HepG2 (cell line): ENCODE results near the gene SORD. TPM values are rescaled to one million over a fixed set of nuclear protein-coding genes. Genes with fewer than 3 reads are reported as not detected.

Experiments used
- ATAC-seq: fragments of 200-7000 bp; cut with Tn5 transposase; 3 replicates; pipeline ENCODE4 v1.9.1; 2020; ENCODE audit warnings: mild to moderate bottlenecking, moderate library complexity
- BruUV-seq: library from RNA; stranded (reverse); fragments of 400-500 nt; replicated peaks from 2 replicates; lab custom pipeline; 2021; lab: Mats Ljungman, UMichigan
- CTCF ChIA-PET: fragments of 300-600 bp; formaldehyde crosslinking; extraction: SDS; loops from one replicate; lab custom pipeline; 2021; ENCODE audit warnings: low total read pairs, inconsistent platforms, low intra/inter-chr PET ratio; lab: Yijun Ruan, JAX
- POLR2A ChIA-PET: fragments of 350-600 bp; sonication (Branson Sonifier 250); formaldehyde crosslinking; loops from one replicate; lab custom pipeline; 2020; ENCODE audit warnings: antibody characterized with exemption, inconsistent platforms; lab: Yijun Ruan, JAX
- DNase-seq: peaks from one replicate; pipeline ENCODE4 v3.0.0-alpha.2; 2015; ENCODE audit warnings: low spot score
- FAIRE-seq: peaks from 3 replicates; lab custom pipeline; 2011; peaks lifted over from hg19 to GRCh38; lab: Jason Lieb, UNC
- H2AFZ ChIP-seq: one replicate; pipeline ENCODE4 v1.6.1; 2011; ENCODE audit warnings: low read length, inconsistent platforms
- H3K27ac ChIP-seq: fragments of 300-600 bp; 3 replicates; pipeline ENCODE4 v1.8.0; 2011; ENCODE audit warnings: mixed run types, mild to moderate bottlenecking, mixed read lengths, low read length, inconsistent platforms; ENCODE audit not compliant: insufficient read depth; ENCODE audit errors: extremely low read length
- H3K27me3 ChIP-seq, 2 experiments: fragments of 200-600 bp in 1 of 2; 2 replicates in 1 of 2; 3 replicates in 1 of 2; pipeline versions ENCODE4 v1.6.0 to v1.8.0; 2011; ENCODE audit warnings: low read length in 2 of 2, mild to moderate bottlenecking in 2 of 2, moderate library complexity in 2 of 2, inconsistent platforms in 1 of 2; ENCODE audit not compliant: insufficient read depth in 2 of 2, control insufficient read depth in 1 of 2
- H3K36me3 ChIP-seq, 2 experiments: fragments of 200-600 bp in 1 of 2; replicated peaks in 1 of 2; 2 replicates in 1 of 2; 3 replicates in 1 of 2; pipeline versions ENCODE4 v1.5.1 to v1.8.0; 2011; ENCODE audit warnings: low read length in 2 of 2, inconsistent platforms in 1 of 2; ENCODE audit not compliant: insufficient read depth in 2 of 2, control insufficient read depth in 1 of 2
- H3K4me1 ChIP-seq: 2 replicates; pipeline ENCODE4 v1.5.1; 2012; ENCODE audit warnings: low read length, inconsistent platforms; ENCODE audit not compliant: insufficient read depth
- H3K4me2 ChIP-seq: 2 replicates; pipeline ENCODE4 v1.6.0; 2011; ENCODE audit warnings: low read depth, low read length, inconsistent platforms
- H3K4me3 ChIP-seq, 3 experiments: fragments of 200-600 bp in 1 of 3; sonication (generic), shearing (Covaris generic) in 1 of 3; replicated peaks in 1 of 3; 2 replicates each; pipeline ENCODE4 v1.5.1; 2011 to 2016; ENCODE audit warnings: low read length in 3 of 3, inconsistent platforms in 2 of 3, low read depth in 2 of 3, mild to moderate bottlenecking in 2 of 3, control low read depth in 1 of 3, mixed read lengths in 1 of 3; ENCODE audit not compliant: insufficient read depth in 1 of 3
- H3K79me2 ChIP-seq: one replicate; pipeline ENCODE4 v1.6.1; 2011; ENCODE audit warnings: low read length, inconsistent platforms; ENCODE audit not compliant: insufficient read depth
- H3K9ac ChIP-seq: 2 replicates; pipeline ENCODE4 v1.6.0; 2011; ENCODE audit warnings: mild to moderate bottlenecking, low read depth, low read length, inconsistent platforms; ENCODE audit not compliant: insufficient read depth
- H3K9me3 ChIP-seq: 2 replicates; pipeline ENCODE4 v1.5.1; 2012; ENCODE audit warnings: mild to moderate bottlenecking, low read length
- H4K20me1 ChIP-seq: 2 replicates; pipeline ENCODE4 v1.6.0; 2011; ENCODE audit warnings: inconsistent platforms, mild to moderate bottlenecking, low read length, moderate library complexity; ENCODE audit not compliant: insufficient read depth
- MYNN ChIP-seq: sonication (generic); formaldehyde crosslinking; IDR thresholded peaks from 2 replicates; pipeline ENCODE4 v1.4.0; 2020; ENCODE audit warnings: mild to moderate bottlenecking, low read depth, missing genetic modification reagents
- POGZ ChIP-seq: sonication (generic); formaldehyde crosslinking; IDR thresholded peaks from 2 replicates; pipeline ENCODE4 v1.4.0; 2020; ENCODE audit warnings: mild to moderate bottlenecking, missing genetic modification reagents
- RORA ChIP-seq: sonication (generic); formaldehyde crosslinking; IDR thresholded peaks from 2 replicates; pipeline ENCODE4 v1.5.0; 2020; ENCODE audit warnings: mild to moderate bottlenecking, missing genetic modification reagents, moderate library complexity
- SNAI1 ChIP-seq: sonication (generic); formaldehyde crosslinking; IDR thresholded peaks from 2 replicates; pipeline ENCODE4 v1.5.0; 2020; ENCODE audit warnings: mild to moderate bottlenecking, missing genetic modification reagents, borderline replicate concordance
- ZKSCAN8 ChIP-seq: IDR thresholded peaks from 2 replicates; pipeline ENCODE4 v1.6.1; 2016; ENCODE audit warnings: borderline replicate concordance, missing genetic modification reagents, missing compliant biosample characterization
- ZNF546 ChIP-seq: sonication (generic); formaldehyde crosslinking; conservative IDR thresholded peaks from 2 replicates; pipeline ENCODE4 v1.8.1; 2023; ENCODE audit warnings: mild to moderate bottlenecking, missing genetic modification reagents
- WGBS: methylation state at CpG from one replicate; pipeline ENCODE4 v1.1.6; 2017; ENCODE audit warnings: low lambda C conversion rate; 5-methylcytosine and 5-hydroxymethylcytosine counted together
- in situ Hi-C: cut with HindIII; loops from 2 replicates; pipeline ENCODE4 v1.10.0; 2017; ENCODE audit warnings: low pct_unique_long_range_greater_than_20kb; ENCODE audit not compliant: extremely low pct_ligation_motif_present
- intact Hi-C: fragments of 100-400 bp; cut with micrococcal nuclease; formaldehyde crosslinking; loops from one replicate; pipeline ENCODE4 v1.10.0; 2022; ENCODE audit not compliant: unreplicated experiment
- polyA plus RNA-seq, 8 experiments: library from polyadenylated mRNA; depleted of rRNA in 3 of 8; stranded (reverse) in 7 of 8; unstranded in 1 of 8; fragments of >200 nt; fragmentation: Illumina TruSeq in 4 of 8; extraction: Trizol in 4 of 8; gene quantifications; 2 replicates each; pipeline versions ENCODE4 v1.2.1 to v1.2.3, GENCODE V29; 2011 to 2016; ENCODE audit warnings: low read depth in 4 of 8, missing spikeins in 1 of 8, mixed read lengths in 1 of 8; ENCODE audit not compliant: insufficient read depth in 1 of 8
- total RNA-seq, 5 experiments: library from RNA; depleted of rRNA; stranded (reverse); fragments of >200 nt; fragmentation: Illumina TruSeq; extraction: Trizol; gene quantifications; 2 replicates each; pipeline ENCODE4 v1.2.3, GENCODE V29; 2016; ENCODE audit warnings: low read depth in 1 of 5
- TF ChIP-seq, protein P1 (sequence below): sonication (generic); formaldehyde crosslinking; IDR thresholded peaks from 2 replicates; pipeline ENCODE4 v1.4.0; 2020; ENCODE audit warnings: missing genetic modification reagents, mild to moderate bottlenecking, borderline replicate concordance
- TF ChIP-seq, protein P2 (sequence below): sonication (generic); formaldehyde crosslinking; IDR thresholded peaks from 2 replicates; pipeline ENCODE4 v1.5.0; 2020; ENCODE audit warnings: missing genetic modification reagents

Gene SORD
- total and polyA plus RNA-seq, 2 of the 13 experiments (the other 11 are each of a cell fraction or from before 2014, with no cell fraction given): 59.1 to 95.3 TPM

DNA sequence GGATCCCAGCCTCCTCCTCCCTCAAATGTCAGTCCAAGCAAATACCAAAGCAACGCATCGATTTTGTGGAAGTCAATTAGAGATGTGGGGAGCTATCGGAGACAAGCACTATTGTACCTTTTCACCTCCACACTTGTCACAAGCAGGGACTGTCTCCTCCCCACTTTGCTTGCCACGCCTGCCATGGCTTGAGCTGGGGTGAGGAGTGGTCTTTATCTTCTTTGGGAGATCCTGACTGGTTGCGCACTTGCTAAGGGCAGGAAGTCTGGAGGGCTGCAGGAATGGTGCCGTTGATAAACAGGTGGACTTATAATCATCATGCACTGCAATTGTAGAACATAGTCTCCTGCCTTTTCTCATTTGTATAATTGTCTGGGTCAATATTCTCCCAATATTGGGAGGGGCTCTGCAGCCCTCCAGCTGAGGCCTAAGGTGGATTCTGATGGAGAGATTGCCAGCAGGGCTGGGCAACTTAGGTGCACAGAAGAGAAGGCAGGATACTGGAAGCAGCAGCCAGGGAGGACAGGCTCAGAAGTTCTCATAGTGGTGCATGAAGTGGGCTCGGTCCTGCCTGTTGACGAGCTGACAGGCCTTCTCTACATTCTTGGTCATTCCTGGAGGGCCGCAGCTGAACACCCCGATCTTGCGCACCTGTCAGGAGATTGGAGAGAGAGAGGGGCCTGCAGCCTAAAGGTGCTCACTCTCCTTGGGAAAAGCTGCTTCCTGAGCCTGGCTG lies 70.8 kb downstream of the SORD start (continued):
- TF ChIP-seq POGZ: no peak
- TF ChIP-seq, protein P1, sequence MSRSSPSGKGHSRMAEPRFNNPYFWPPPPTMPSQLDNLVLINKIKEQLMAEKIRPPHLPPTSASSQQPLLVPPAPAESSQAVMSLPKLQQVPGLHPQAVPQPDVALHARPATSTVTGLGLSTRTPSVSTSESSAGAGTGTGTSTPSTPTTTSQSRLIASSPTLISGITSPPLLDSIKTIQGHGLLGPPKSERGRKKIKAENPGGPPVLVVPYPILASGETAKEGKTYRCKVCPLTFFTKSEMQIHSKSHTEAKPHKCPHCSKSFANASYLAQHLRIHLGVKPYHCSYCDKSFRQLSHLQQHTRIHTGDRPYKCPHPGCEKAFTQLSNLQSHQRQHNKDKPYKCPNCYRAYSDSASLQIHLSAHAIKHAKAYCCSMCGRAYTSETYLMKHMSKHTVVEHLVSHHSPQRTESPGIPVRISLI (CRISPR knock-in tag): no peak

DNA sequence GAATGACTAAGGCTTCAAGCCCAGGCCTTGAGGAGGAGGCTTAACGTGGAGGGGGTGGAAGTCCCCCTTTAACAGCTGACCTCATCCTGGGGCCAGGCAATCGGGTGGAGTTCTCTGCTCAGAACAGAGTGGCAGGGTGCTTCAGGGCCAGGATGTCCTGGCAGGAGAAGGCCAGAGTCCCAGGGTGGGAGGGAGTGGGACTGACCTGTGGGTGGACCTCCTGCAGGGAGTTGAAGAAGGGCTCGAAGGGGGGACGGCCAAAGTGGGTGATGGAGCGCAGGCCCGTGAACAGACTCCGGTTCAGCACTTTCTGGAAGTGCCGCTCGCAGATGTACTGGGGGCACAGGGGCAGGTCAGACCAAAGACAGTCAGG lies 71.3 kb downstream of the SORD start:
- POLR2A ChIA-PET: no interaction called here
- Histone ChIP-seq H3K4me1 (peaks cover 25% of the 10 kb centered on the region), H3K9ac (no peak overlapping the region), H2AFZ (no peak overlapping the region), H3K9me3 (no peaks in the 10 kb centered on the region), H3K4me3 (no peak overlapping the region), H3K4me2 (no peak overlapping the region), H3K27me3 (peaks cover 7 to 37% of the 10 kb centered on the region in 2 experiments; a peak in 4 of 5 replicates), H3K36me3 (no peaks in the 10 kb centered on the region), H3K27ac (no peak overlapping the region), H3K79me2 (no peaks in the 10 kb centered on the region), H4K20me1 (no peaks in the 10 kb centered on the region)
- TF ChIP-seq SNAI1: no peak
- TF ChIP-seq ZKSCAN8 (CRISPR knock-in tag): no peak
- TF ChIP-seq ZNF546 (CRISPR knock-in tag): no peak
- no peak for TF ChIP-seq MYNN
- TF ChIP-seq, protein P2, sequence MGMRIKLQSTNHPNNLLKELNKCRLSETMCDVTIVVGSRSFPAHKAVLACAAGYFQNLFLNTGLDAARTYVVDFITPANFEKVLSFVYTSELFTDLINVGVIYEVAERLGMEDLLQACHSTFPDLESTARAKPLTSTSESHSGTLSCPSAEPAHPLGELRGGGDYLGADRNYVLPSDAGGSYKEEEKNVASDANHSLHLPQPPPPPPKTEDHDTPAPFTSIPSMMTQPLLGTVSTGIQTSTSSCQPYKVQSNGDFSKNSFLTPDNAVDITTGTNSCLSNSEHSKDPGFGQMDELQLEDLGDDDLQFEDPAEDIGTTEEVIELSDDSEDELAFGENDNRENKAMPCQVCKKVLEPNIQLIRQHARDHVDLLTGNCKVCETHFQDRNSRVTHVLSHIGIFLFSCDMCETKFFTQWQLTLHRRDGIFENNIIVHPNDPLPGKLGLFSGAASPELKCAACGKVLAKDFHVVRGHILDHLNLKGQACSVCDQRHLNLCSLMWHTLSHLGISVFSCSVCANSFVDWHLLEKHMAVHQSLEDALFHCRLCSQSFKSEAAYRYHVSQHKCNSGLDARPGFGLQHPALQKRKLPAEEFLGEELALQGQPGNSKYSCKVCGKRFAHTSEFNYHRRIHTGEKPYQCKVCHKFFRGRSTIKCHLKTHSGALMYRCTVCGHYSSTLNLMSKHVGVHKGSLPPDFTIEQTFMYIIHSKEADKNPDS (CRISPR knock-in tag): no peak
- TF ChIP-seq RORA: no peak
- BruUV-seq: no TSS peak
- in situ Hi-C loops: no loop called here
- ATAC-seq (no peak), FAIRE-seq (no peak), DNase-seq (no peak)
- CTCF ChIA-PET: no interaction called here
- WGBS: 66% methylated on average over 9 of the region's 9 CpGs
- intact Hi-C loops: no loop called here
